ENCODE data around the gene CHST11. TPM values are rescaled to one million over a fixed set of nuclear protein-coding genes. Genes with fewer than 3 reads are reported as not detected.

CHST11 gene
- total and polyA plus RNA-seq, 2 of the 4 experiments (the other 2 are of a cell fraction) = 1.4 to 2.7 TPM

Small RNA genes within 50 kb of the gene (microRNA-seq; reads per million reads assigned to microRNA genes)
- 0 reads per million in 2 experiments for gene MIR3922 (ENCODE audit: insufficient read depth in 1 of 2, insufficient read length in 1 of 2, unreplicated experiment in 1 of 2)

Small RNA genes within 50 kb of the gene (small RNA-seq; reads per million reads assigned to genes)
- gene MIR3922 = 0 to 2.1 (median 0) reads per million in 5 experiments

Other genes with a start within 250 kb of the CHST11 start
- gene TXNRD1, start 241.2 kb upstream of the CHST11 start, total RNA-seq (2012; rRNA removed) = 582 and 671 TPM in 2 replicates
- 325 and 379 TPM in 2 replicates for gene TXNRD1, start 241.2 kb upstream of the CHST11 start, polyA plus RNA-seq (2012; rRNA removed)
- 4.1 and 6.9 TPM in 2 replicates for gene EID3, start 153.2 kb upstream of the CHST11 start, total RNA-seq (2012; rRNA removed)
- gene EID3, start 153.2 kb upstream of the CHST11 start, polyA plus RNA-seq (2012; rRNA removed) = 2.0 and 2.2 TPM in 2 replicates